Measurements from ENCODE around the gene ERC2. TPM values are rescaled to one million over a fixed set of nuclear protein-coding genes. Genes with fewer than 3 reads are reported as not detected.

The ERC2 gene
- total and polyA plus RNA-seq, 2 of the 13 experiments (the other 11 are each of a cell fraction or from before 2014, with no cell fraction given), result 0.16 to 0.22 TPM

DNA sequence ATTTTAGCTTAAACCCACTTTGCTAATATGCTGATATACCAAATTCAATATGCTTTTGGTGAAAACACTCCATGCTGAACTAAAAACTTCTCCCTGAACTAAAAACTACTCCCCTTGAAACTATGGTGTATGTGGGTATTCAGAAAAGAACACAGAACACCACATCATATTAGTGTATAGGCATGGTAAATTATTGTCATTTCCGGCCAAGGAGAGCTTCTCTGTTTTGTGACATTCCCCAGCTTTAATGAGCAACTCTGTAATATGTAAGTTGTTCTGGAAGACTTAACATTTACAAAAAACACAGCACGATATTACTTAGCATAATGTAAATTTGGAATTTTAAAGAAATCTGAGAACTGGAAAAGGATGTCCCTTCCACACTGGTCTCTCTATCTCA lies 711.3 kb downstream of the ERC2 start (continued):
- no peak for TF ChIP-seq ELF1 (CRISPR knock-in tag; IDR thresholded peaks at IDR 0.05)
- no peak for TF ChIP-seq PHF20 (CRISPR knock-in tag; IDR thresholded peaks at IDR 0.05)
- no peak for TF ChIP-seq ZNF431 (CRISPR knock-in tag; IDR thresholded peaks at IDR 0.05; ENCODE audit: borderline replicate concordance, low read depth)
- no peak for TF ChIP-seq HHEX (CRISPR knock-in tag; IDR thresholded peaks at IDR 0.05)
- no peak for TF ChIP-seq GATAD1 (CRISPR knock-in tag; IDR thresholded peaks at IDR 0.05)
- no peak for TF ChIP-seq GTF3A (CRISPR knock-in tag; conservative IDR thresholded peaks at IDR 0.05)
- no peak for TF ChIP-seq ELF4 (CRISPR knock-in tag; IDR thresholded peaks at IDR 0.05; ENCODE audit: borderline replicate concordance)

DNA sequence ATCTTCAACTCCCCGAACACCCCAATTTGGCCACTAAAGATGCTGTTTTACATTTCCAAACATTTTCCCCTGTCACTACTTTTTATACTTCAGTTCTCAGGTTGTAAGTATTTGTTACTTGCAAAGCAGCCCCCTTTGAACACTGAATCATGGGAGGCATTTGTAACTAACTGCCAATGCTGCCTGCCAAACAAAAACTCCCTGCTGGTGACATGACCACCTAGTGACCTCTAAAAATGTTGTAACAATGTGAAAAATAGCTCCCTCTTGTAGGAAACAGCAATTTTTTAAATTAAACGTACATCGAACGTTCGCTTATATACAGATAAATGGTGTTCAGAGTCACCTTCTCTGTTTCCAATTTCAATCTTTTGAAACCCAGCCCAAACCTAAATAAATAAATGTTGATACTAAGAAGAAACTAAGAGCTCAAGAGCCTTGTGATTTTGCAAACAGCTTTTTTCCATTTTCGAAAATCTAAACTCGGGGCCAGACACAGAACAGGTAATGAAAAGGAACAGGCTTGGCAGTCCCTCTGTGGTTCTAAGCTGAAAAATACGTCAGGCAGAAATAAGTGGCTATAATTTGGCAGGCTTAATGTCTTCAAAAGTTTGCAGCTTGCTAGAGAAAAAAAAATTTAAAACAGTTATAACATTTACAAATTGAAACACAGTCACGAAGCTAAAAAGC lies 712.6 kb downstream of the ERC2 start:
- no peak for ATAC-seq
- 28% methylated on average over 9 of the region's 9 CpGs for WGBS (ENCODE audit: low lambda C conversion rate)
- POLR2A ChIA-PET, result no interaction called here
- Histone ChIP-seq H4K20me1 (ENCODE audit: insufficient read depth, low read length) (no peaks in the 10 kb centered on the region), H3K79me2 (ENCODE audit: insufficient read depth, low read length) (no peaks in the 10 kb centered on the region), H3K4me2 (ENCODE audit: low read depth, low read length) (no peak overlapping the region), H3K9ac (ENCODE audit: insufficient read depth, low read depth, low read length) (no peak overlapping the region), H2AFZ (ENCODE audit: low read length) (no peak overlapping the region), H3K36me3 (replicated peaks in 1 of 2; ENCODE audit: control insufficient read depth in 1 of 2, insufficient read depth in 2 of 2, low read length in 2 of 2) (no peaks in the 10 kb centered on the region), H3K4me3 (replicated peaks in 1 of 3; ENCODE audit: insufficient read depth in 1 of 3, low read depth in 2 of 3, low read length in 3 of 3) (no peak overlapping the region), H3K27ac (ENCODE audit: extremely low read length, insufficient read depth, low read length) (no peak overlapping the region), H3K27me3 (ENCODE audit: control insufficient read depth in 1 of 2, insufficient read depth in 2 of 2, low read length in 2 of 2) (no peaks in the 10 kb centered on the region), H3K9me3 (ENCODE audit: low read length) (no peaks in the 10 kb centered on the region), H3K4me1 (ENCODE audit: insufficient read depth, low read length) (no peaks in the 10 kb centered on the region)
- DNase-seq (ENCODE audit: low spot score), result no peak
- CTCF ChIA-PET (ENCODE audit: low intra/inter-chr PET ratio, low total read pairs), result no interaction called here
- FAIRE-seq, result no peak
- BruUV-seq (replicated peaks), result no TSS peak
- in situ Hi-C loops (cut with HindIII; ENCODE audit: extremely low pct_ligation_motif_present, low pct_unique_long_range_greater_than_20kb), result no loop called here
- intact Hi-C loops (cut with micrococcal nuclease; ENCODE audit: unreplicated experiment), result no loop called here
- no peak for TF ChIP-seq SALL2 (CRISPR knock-in tag; IDR thresholded peaks at IDR 0.05)
- no peak for TF ChIP-seq ZFP36L1 (CRISPR knock-in tag; IDR thresholded peaks at IDR 0.05)
- no peak for TF ChIP-seq PHB2 (IDR thresholded peaks at IDR 0.05; ENCODE audit: partially characterized antibody)
- no peak for TF ChIP-seq CREB1 (IDR thresholded peaks at IDR 0.05)
- TF ChIP-seq CREB1 (CRISPR knock-in tag; IDR thresholded peaks at IDR 0.05), result no peak
- TF ChIP-seq TEAD2 (CRISPR knock-in tag; IDR thresholded peaks at IDR 0.05), result no peak
- no peak for TF ChIP-seq ZMYM2 (CRISPR knock-in tag; IDR thresholded peaks at IDR 0.05)
- no peak for TF ChIP-seq ZNF766 (CRISPR knock-in tag; IDR thresholded peaks at IDR 0.05; ENCODE audit: borderline replicate concordance)
- TF ChIP-seq, protein P1, sequence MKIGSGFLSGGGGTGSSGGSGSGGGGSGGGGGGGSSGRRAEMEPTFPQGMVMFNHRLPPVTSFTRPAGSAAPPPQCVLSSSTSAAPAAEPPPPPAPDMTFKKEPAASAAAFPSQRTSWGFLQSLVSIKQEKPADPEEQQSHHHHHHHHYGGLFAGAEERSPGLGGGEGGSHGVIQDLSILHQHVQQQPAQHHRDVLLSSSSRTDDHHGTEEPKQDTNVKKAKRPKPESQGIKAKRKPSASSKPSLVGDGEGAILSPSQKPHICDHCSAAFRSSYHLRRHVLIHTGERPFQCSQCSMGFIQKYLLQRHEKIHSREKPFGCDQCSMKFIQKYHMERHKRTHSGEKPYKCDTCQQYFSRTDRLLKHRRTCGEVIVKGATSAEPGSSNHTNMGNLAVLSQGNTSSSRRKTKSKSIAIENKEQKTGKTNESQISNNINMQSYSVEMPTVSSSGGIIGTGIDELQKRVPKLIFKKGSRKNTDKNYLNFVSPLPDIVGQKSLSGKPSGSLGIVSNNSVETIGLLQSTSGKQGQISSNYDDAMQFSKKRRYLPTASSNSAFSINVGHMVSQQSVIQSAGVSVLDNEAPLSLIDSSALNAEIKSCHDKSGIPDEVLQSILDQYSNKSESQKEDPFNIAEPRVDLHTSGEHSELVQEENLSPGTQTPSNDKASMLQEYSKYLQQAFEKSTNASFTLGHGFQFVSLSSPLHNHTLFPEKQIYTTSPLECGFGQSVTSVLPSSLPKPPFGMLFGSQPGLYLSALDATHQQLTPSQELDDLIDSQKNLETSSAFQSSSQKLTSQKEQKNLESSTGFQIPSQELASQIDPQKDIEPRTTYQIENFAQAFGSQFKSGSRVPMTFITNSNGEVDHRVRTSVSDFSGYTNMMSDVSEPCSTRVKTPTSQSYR (CRISPR knock-in tag; IDR thresholded peaks at IDR 0.05; ENCODE audit: borderline replicate concordance), result no peak
- TF ChIP-seq, protein P2, sequence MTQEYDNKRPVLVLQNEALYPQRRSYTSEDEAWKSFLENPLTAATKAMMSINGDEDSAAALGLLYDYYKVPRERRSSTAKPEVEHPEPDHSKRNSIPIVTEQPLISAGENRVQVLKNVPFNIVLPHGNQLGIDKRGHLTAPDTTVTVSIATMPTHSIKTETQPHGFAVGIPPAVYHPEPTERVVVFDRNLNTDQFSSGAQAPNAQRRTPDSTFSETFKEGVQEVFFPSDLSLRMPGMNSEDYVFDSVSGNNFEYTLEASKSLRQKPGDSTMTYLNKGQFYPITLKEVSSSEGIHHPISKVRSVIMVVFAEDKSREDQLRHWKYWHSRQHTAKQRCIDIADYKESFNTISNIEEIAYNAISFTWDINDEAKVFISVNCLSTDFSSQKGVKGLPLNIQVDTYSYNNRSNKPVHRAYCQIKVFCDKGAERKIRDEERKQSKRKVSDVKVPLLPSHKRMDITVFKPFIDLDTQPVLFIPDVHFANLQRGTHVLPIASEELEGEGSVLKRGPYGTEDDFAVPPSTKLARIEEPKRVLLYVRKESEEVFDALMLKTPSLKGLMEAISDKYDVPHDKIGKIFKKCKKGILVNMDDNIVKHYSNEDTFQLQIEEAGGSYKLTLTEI (CRISPR knock-in tag; conservative IDR thresholded peaks at IDR 0.05), result no peak
- TF ChIP-seq, protein P3, sequence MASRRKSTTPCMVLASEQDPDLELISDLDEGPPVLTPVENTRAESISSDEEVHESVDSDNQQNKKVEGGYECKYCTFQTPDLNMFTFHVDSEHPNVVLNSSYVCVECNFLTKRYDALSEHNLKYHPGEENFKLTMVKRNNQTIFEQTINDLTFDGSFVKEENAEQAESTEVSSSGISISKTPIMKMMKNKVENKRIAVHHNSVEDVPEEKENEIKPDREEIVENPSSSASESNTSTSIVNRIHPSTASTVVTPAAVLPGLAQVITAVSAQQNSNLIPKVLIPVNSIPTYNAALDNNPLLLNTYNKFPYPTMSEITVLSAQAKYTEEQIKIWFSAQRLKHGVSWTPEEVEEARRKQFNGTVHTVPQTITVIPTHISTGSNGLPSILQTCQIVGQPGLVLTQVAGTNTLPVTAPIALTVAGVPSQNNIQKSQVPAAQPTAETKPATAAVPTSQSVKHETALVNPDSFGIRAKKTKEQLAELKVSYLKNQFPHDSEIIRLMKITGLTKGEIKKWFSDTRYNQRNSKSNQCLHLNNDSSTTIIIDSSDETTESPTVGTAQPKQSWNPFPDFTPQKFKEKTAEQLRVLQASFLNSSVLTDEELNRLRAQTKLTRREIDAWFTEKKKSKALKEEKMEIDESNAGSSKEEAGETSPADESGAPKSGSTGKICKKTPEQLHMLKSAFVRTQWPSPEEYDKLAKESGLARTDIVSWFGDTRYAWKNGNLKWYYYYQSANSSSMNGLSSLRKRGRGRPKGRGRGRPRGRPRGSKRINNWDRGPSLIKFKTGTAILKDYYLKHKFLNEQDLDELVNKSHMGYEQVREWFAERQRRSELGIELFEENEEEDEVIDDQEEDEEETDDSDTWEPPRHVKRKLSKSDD (CRISPR knock-in tag; IDR thresholded peaks at IDR 0.05; ENCODE audit: low read depth), result no peak
